Measurements from ENCODE around the gene ADAMTSL1. TPM values are rescaled to one million over a fixed set of nuclear protein-coding genes. Genes with fewer than 3 reads are reported as not detected.

ADAMTSL1 gene
- total RNA-seq, 1 experiment from 2014 or later, result 0.94 TPM

DNA sequence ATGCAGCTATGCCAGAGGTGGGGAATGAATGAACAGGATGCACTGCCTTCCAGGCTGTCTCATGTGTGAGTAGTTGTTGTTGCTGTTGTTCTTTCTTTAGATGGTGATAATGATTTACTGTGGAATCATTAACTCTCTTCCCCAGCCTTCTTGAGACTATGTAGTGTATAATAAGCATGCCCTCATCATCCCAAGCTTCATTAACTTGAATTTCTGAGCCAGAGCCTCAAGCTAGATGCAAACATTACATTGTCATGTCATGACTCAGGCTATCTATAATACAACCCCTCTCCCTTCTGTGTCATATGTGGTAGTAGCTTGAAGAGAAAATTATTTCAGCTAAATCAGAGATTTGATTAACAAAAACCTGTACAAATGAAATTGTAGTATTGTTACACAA, 10.0 kb upstream of the ADAMTSL1 start:
- Mint-ChIP-seq H3K27ac (no peak overlapping the region), H3K36me3 (no peaks in the 10 kb centered on the region; the same call in 1 of the 2 replicates), H3K4me3 (no peak overlapping the region), H3K27me3 (ENCODE audit: low read depth) (no peaks in the 10 kb centered on the region), H3K9me3 (peaks cover under 1% of the 10 kb centered on the region), H3K4me1 (no peaks in the 10 kb centered on the region)
- ChIA-PET CTCF (no interaction called here), POLR2A (interaction anchor here (0.5 kb wide), 1 partner anchor 547 kb away, joined by 3 read pairs; no protein-coding TSS in a partner anchor)
- no peak for ATAC-seq
- TF ChIP-seq, protein P1, sequence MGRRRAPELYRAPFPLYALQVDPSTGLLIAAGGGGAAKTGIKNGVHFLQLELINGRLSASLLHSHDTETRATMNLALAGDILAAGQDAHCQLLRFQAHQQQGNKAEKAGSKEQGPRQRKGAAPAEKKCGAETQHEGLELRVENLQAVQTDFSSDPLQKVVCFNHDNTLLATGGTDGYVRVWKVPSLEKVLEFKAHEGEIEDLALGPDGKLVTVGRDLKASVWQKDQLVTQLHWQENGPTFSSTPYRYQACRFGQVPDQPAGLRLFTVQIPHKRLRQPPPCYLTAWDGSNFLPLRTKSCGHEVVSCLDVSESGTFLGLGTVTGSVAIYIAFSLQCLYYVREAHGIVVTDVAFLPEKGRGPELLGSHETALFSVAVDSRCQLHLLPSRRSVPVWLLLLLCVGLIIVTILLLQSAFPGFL (CRISPR knock-in tag; IDR thresholded peaks at IDR 0.05; ENCODE audit: borderline replicate concordance), result no peak
- TF ChIP-seq, protein P2, sequence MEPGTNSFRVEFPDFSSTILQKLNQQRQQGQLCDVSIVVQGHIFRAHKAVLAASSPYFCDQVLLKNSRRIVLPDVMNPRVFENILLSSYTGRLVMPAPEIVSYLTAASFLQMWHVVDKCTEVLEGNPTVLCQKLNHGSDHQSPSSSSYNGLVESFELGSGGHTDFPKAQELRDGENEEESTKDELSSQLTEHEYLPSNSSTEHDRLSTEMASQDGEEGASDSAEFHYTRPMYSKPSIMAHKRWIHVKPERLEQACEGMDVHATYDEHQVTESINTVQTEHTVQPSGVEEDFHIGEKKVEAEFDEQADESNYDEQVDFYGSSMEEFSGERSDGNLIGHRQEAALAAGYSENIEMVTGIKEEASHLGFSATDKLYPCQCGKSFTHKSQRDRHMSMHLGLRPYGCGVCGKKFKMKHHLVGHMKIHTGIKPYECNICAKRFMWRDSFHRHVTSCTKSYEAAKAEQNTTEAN (CRISPR knock-in tag; IDR thresholded peaks at IDR 0.05), result no peak
- TF ChIP-seq, protein P3, sequence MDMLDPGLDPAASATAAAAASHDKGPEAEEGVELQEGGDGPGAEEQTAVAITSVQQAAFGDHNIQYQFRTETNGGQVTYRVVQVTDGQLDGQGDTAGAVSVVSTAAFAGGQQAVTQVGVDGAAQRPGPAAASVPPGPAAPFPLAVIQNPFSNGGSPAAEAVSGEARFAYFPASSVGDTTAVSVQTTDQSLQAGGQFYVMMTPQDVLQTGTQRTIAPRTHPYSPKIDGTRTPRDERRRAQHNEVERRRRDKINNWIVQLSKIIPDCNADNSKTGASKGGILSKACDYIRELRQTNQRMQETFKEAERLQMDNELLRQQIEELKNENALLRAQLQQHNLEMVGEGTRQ (CRISPR knock-in tag; IDR thresholded peaks at IDR 0.05), result no peak
- TF ChIP-seq ZNF219 (CRISPR knock-in tag; IDR thresholded peaks at IDR 0.05; ENCODE audit: borderline replicate concordance) (no peak), NFE2L1 (CRISPR knock-in tag; IDR thresholded peaks at IDR 0.05) (no peak), GTF2I (CRISPR knock-in tag; conservative IDR thresholded peaks at IDR 0.05) (no peak), MXD4 (CRISPR knock-in tag; IDR thresholded peaks at IDR 0.05; ENCODE audit: borderline replicate concordance) (no peak), MYBL2 (CRISPR knock-in tag; IDR thresholded peaks at IDR 0.05) (no peak)
- TF ChIP-seq, protein P4, sequence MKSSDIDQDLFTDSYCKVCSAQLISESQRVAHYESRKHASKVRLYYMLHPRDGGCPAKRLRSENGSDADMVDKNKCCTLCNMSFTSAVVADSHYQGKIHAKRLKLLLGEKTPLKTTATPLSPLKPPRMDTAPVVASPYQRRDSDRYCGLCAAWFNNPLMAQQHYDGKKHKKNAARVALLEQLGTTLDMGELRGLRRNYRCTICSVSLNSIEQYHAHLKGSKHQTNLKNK (CRISPR knock-in tag; IDR thresholded peaks at IDR 0.05), result no peak
- DNase-seq (ENCODE audit: low spot score), result no peak

DNA sequence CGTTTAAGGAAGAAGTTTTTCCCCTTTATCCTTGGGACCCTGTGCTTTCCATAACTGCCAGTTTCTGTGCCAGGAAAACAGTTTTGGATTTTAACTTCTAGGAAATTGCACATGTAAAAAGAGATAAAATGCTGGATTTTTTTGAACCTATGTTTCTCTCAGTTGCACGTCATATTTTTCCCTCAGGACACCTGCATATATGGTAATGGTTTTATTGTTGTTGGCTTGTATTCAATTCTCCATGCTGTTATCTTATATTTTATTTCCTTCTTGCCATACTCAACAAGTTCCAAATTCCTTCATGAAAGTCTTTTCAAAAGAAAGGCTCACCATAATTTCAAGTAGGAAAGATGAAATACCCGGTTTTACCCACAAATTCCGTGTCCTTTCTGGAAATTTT, 7.9 kb upstream of the ADAMTSL1 start:
- ATAC-seq, result no peak
- Mint-ChIP-seq H3K4me1 (no peaks in the 10 kb centered on the region), H3K9me3 (peaks cover 15% of the 10 kb centered on the region), H3K27me3 (ENCODE audit: low read depth) (no peaks in the 10 kb centered on the region), H3K36me3 (peaks cover 8% of the 10 kb centered on the region), H3K27ac (no peak overlapping the region), H3K4me3 (no peak overlapping the region)
- TF ChIP-seq, protein P5, sequence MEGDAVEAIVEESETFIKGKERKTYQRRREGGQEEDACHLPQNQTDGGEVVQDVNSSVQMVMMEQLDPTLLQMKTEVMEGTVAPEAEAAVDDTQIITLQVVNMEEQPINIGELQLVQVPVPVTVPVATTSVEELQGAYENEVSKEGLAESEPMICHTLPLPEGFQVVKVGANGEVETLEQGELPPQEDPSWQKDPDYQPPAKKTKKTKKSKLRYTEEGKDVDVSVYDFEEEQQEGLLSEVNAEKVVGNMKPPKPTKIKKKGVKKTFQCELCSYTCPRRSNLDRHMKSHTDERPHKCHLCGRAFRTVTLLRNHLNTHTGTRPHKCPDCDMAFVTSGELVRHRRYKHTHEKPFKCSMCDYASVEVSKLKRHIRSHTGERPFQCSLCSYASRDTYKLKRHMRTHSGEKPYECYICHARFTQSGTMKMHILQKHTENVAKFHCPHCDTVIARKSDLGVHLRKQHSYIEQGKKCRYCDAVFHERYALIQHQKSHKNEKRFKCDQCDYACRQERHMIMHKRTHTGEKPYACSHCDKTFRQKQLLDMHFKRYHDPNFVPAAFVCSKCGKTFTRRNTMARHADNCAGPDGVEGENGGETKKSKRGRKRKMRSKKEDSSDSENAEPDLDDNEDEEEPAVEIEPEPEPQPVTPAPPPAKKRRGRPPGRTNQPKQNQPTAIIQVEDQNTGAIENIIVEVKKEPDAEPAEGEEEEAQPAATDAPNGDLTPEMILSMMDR (IDR thresholded peaks at IDR 0.05), result no peak
- TF ChIP-seq ZNF121 (CRISPR knock-in tag; IDR thresholded peaks at IDR 0.05) (no peak), TEAD4 (CRISPR knock-in tag; IDR thresholded peaks at IDR 0.05) (no peak), NFE2L1 (CRISPR knock-in tag; IDR thresholded peaks at IDR 0.05) (no peak), OVOL2 (CRISPR knock-in tag; IDR thresholded peaks at IDR 0.05; ENCODE audit: borderline replicate concordance) (no peak), ATF1 (CRISPR knock-in tag; IDR thresholded peaks at IDR 0.05) (no peak), GABPB1 (CRISPR knock-in tag; IDR thresholded peaks at IDR 0.05) (no peak), MXD4 (CRISPR knock-in tag; IDR thresholded peaks at IDR 0.05; ENCODE audit: borderline replicate concordance) (no peak), ZNF416 (CRISPR knock-in tag; IDR thresholded peaks at IDR 0.05) (no peak), KAT7 (CRISPR knock-in tag; IDR thresholded peaks at IDR 0.05; ENCODE audit: borderline replicate concordance) (no peak), NFATC4 (CRISPR knock-in tag; IDR thresholded peaks at IDR 0.05) (no peak), TEAD1 (CRISPR knock-in tag; IDR thresholded peaks at IDR 0.05) (no peak)
- TF ChIP-seq, protein P6, sequence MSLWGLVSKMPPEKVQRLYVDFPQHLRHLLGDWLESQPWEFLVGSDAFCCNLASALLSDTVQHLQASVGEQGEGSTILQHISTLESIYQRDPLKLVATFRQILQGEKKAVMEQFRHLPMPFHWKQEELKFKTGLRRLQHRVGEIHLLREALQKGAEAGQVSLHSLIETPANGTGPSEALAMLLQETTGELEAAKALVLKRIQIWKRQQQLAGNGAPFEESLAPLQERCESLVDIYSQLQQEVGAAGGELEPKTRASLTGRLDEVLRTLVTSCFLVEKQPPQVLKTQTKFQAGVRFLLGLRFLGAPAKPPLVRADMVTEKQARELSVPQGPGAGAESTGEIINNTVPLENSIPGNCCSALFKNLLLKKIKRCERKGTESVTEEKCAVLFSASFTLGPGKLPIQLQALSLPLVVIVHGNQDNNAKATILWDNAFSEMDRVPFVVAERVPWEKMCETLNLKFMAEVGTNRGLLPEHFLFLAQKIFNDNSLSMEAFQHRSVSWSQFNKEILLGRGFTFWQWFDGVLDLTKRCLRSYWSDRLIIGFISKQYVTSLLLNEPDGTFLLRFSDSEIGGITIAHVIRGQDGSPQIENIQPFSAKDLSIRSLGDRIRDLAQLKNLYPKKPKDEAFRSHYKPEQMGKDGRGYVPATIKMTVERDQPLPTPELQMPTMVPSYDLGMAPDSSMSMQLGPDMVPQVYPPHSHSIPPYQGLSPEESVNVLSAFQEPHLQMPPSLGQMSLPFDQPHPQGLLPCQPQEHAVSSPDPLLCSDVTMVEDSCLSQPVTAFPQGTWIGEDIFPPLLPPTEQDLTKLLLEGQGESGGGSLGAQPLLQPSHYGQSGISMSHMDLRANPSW (CRISPR knock-in tag; conservative IDR thresholded peaks at IDR 0.05; ENCODE audit: low read depth), result no peak
- TF ChIP-seq, protein P7, sequence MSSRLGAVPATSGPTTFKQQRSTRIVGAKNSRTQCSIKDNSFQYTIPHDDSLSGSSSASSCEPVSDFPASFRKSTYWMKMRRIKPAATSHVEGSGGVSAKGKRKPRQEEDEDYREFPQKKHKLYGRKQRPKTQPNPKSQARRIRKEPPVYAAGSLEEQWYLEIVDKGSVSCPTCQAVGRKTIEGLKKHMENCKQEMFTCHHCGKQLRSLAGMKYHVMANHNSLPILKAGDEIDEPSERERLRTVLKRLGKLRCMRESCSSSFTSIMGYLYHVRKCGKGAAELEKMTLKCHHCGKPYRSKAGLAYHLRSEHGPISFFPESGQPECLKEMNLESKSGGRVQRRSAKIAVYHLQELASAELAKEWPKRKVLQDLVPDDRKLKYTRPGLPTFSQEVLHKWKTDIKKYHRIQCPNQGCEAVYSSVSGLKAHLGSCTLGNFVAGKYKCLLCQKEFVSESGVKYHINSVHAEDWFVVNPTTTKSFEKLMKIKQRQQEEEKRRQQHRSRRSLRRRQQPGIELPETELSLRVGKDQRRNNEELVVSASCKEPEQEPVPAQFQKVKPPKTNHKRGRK (CRISPR knock-in tag; IDR thresholded peaks at IDR 0.05; ENCODE audit: borderline replicate concordance), result no peak
- TF ChIP-seq, protein P8, sequence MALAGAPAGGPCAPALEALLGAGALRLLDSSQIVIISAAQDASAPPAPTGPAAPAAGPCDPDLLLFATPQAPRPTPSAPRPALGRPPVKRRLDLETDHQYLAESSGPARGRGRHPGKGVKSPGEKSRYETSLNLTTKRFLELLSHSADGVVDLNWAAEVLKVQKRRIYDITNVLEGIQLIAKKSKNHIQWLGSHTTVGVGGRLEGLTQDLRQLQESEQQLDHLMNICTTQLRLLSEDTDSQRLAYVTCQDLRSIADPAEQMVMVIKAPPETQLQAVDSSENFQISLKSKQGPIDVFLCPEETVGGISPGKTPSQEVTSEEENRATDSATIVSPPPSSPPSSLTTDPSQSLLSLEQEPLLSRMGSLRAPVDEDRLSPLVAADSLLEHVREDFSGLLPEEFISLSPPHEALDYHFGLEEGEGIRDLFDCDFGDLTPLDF (CRISPR knock-in tag; IDR thresholded peaks at IDR 0.05), result no peak
- no peak for DNase-seq (ENCODE audit: low spot score)
- ChIA-PET POLR2A (no interaction called here), CTCF (no interaction called here)
